ENCODE data around the gene KRTAP5-3.

DNA sequence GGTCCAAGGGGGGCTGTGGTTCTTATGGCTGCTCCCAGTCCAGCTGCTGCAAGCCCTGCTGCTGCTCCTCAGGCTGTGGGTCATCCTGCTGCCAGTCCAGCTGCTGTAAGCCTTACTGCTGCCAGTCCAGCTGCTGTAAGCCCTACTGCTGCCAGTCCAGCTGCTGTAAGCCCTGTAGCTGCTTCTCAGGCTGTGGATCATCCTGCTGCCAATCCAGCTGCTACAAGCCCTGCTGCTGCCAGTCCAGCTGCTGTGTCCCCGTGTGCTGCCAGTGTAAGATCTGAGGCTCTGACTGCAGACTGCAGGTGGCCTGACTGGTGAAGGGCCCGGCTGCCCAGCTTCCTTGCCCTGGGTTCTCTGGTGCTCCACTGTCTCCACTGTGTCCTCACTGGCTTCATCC is 22.0 kb upstream of the KRTAP5-3 start:
- TF ChIP-seq, protein P1, sequence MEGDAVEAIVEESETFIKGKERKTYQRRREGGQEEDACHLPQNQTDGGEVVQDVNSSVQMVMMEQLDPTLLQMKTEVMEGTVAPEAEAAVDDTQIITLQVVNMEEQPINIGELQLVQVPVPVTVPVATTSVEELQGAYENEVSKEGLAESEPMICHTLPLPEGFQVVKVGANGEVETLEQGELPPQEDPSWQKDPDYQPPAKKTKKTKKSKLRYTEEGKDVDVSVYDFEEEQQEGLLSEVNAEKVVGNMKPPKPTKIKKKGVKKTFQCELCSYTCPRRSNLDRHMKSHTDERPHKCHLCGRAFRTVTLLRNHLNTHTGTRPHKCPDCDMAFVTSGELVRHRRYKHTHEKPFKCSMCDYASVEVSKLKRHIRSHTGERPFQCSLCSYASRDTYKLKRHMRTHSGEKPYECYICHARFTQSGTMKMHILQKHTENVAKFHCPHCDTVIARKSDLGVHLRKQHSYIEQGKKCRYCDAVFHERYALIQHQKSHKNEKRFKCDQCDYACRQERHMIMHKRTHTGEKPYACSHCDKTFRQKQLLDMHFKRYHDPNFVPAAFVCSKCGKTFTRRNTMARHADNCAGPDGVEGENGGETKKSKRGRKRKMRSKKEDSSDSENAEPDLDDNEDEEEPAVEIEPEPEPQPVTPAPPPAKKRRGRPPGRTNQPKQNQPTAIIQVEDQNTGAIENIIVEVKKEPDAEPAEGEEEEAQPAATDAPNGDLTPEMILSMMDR (IDR thresholded peaks at IDR 0.05), result no peak
- no peak for TF ChIP-seq POLR2A (IDR thresholded peaks at IDR 0.05)

Data from esophagus squamous epithelium (tissue), 4 donors.